Cardiac fibroblast (primary cell): ENCODE data around the gene BCO2.

Experiments used
- DNase-seq, 2 donors: peaks; one replicate each; pipeline versions ENCODE4 v3.0.0 to v3.0.0-alpha.2; 2010; ENCODE audit warnings: low read depth in 2 of 2
- H3K4me3 ChIP-seq, 2 donors: replicated peaks in 1 of 2; 1 replicate in 1 of 2; 2 replicates in 1 of 2; pipeline ENCODE4 v1.5.1; 2011; ENCODE audit warnings: low read depth in 2 of 2, low read length in 2 of 2, mild to moderate bottlenecking in 2 of 2, moderate library complexity in 1 of 2
- TF ChIP-seq, protein P1 (sequence below): IDR thresholded peaks from one replicate; pipeline ENCODE4 v1.5.1; 2011; ENCODE audit warnings: low read depth, mild to moderate bottlenecking, low read length, inconsistent platforms

Gene BCO2

DNA sequence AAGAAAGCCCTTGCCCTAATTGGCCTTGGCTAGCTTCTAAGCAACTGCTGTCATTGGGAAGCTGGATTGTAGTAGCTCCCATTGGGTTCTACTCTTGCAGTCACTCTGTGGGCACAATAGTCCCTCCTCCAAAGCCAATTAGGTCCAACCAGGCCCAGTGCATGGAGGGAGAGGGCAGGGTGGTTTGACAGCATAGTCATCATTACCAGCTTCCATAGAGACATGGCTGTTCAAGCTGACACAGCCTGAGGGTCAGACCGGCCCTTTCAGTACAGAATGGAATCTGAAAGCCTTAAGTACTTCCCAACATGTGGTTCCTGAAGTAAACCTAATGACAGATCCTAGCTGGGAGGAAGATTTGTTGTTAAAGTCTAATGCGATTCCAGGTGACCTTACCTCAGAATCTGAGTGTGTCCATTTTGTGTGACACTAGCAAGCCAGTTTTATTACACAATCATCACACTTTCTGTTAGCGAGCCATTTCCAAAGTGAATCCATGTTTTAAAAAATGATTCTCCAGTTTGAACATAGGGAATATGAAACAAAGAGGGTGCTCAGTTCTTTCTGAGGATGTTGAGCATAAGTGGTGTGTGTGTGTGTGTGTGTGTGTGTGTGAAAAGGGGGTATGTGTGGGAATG is 78.4 kb downstream of the BCO2 start:
- TF ChIP-seq, protein P1, sequence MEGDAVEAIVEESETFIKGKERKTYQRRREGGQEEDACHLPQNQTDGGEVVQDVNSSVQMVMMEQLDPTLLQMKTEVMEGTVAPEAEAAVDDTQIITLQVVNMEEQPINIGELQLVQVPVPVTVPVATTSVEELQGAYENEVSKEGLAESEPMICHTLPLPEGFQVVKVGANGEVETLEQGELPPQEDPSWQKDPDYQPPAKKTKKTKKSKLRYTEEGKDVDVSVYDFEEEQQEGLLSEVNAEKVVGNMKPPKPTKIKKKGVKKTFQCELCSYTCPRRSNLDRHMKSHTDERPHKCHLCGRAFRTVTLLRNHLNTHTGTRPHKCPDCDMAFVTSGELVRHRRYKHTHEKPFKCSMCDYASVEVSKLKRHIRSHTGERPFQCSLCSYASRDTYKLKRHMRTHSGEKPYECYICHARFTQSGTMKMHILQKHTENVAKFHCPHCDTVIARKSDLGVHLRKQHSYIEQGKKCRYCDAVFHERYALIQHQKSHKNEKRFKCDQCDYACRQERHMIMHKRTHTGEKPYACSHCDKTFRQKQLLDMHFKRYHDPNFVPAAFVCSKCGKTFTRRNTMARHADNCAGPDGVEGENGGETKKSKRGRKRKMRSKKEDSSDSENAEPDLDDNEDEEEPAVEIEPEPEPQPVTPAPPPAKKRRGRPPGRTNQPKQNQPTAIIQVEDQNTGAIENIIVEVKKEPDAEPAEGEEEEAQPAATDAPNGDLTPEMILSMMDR, result no peak
- H3K4me3 ChIP-seq, result no peak overlapping the region
- no peak for DNase-seq

DNA sequence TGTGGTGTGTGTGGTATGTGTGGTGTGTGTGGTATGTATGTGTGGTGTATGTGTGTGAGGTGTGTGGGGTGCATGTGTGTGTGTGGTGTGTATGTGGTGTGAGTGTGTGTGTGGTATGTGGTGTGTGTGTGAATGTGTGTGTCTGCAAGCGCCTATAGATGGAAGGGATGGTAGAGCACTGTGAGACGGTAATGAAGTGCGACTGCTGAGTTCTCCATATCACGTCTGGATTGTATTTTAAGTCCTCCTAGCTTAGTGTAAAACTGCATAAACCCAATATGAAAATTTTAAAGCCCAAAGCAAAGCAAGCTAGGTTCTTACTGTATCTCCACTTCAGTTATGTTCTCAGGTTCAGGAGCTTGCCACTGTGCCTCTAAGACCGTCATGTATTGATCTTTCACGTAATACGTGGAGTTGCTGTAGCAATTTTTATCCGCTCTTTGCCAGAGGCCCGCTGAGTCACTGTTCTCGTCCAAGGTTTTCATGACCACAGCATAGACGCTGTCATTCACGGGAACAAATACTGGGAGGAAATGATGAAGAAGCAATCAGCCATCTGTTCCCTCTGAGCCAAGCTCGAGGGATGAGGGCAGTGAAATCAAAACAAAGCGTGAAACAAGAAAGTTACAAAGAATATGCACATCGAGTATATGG is 79.9 kb downstream of the BCO2 start:
- peak; percentile 78 to 93 for DNase-seq
- no peak overlapping the region for H3K4me3 ChIP-seq
- TF ChIP-seq, protein P1, result no peak

DNA sequence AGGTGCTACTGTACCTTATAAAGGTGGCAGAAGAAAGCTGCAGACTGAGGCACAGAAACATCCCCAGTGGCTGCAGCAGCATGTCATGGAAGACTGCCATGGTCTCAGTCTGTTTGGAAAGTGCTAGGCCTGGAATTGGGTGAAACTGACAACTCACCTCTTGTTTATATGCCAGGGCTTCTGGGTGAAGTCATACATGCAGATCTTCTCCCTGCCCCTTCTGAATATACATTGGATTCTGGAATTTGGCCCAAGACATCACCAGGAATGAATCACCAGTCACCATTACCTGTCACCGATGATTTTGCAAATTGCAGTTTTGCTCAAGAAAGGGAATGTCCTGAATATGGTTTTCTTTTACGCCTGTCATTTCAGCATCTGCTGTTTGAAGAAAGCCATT is 85.2 kb downstream of the BCO2 start, which contains the start of gene PLET1:
TSS of gene PLET1 (minus strand) at position 371 of the 400 bp plus-strand sequence. CDS start at position 100, 271 bp downstream.
- TF ChIP-seq, protein P1, result no peak
- no peak for DNase-seq
- H3K4me3 ChIP-seq, result no peak within 1 kb of the TSS

DNA sequence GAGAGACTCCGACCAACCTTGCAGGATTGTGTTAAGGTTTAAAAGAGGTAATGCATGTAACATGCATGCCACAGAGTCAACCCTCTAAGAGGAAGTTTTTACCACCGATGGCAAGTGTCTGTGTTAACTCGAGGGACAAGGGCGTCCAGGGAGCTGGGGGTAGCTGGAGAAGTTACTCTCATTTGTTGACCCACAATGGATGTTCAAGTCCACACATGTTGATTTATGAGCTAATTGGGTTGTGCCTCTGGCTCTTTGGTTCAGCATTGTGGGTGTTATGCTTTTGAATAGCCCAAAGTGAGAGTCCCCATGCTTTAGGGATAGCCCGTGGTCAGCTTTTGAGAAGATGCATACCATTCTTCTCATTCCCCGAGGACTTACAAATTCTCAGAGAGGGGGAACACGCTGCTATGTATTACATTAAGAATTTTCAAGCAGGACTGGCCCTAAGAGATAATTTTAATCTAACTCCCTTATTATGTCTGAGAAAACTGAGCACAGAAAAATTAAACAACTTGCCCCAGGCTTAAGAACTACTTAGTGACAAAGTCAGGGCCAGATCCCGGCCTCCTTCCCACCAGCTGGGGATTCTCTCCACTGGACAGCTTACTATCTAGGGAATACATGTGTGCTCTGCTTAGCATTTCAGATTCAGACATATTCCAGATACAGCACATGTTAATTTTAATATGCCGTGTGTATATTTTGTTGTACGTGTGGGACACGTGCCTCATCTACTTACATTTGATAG is 90.5 kb downstream of the BCO2 start:
- no peak overlapping the region for H3K4me3 ChIP-seq
- TF ChIP-seq, protein P1, result no peak
- peak in 1 of 2 donors; percentile 10 for DNase-seq

DNA sequence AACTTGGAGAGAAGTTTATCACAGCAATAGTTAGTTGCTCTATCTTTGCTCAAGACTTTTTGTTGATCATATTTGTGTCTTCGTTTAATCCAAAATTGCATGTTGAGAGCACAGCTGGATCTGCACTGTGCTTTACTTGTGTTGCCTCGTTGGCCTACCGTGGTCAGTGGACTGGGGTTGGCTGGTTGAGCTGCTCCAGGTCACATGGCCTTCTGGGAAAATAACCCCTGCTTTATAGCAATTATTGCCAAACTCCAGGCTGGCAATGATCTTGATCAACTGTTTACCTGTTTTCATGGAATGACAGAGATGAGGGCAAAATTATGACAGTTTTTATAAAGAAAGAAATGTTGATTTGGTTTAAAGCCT is 91.1 kb downstream of the BCO2 start:
- TF ChIP-seq, protein P1, result no peak
- no peak for DNase-seq
- no peak overlapping the region for H3K4me3 ChIP-seq

DNA sequence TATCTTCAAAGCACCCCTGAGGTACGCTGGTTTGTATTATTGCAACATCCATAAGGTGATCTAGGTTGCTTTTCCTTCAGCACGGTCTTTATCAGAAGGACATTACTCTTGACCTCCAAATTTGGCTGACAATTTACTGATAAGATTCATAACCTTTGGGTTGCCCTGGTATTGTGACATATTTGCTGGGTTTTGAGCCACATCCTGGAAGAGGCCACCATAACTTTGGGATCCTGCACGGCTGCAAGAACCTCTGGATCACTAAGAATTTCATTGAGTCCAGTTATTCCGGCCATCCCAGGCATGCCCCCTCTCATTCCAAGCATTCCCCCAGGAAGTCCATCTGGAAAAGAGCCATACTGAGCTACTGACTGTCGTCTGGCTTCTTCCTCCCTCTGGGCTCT is 91.9 kb downstream of the BCO2 start:
- DNase-seq, result peak in 1 of 2 donors; percentile 41
- H3K4me3 ChIP-seq, result no peak overlapping the region
- TF ChIP-seq, protein P1, result no peak
